OCI-LY1 (cell line): ENCODE results near the gene CX3CL1.

ENCODE experiments used
- H2AFZ ChIP-seq: fragments of 200-600 bp; sonication (generic), shearing (Covaris generic); 2 replicates; pipeline ENCODE4 v1.6.0; 2014; ENCODE audit warnings: antibody characterized with exemption, mild to moderate bottlenecking, low read length
- H3F3A ChIP-seq: fragments of 200-600 bp; sonication (generic), shearing (Covaris generic); 2 replicates; pipeline ENCODE4 v1.6.0; 2014; ENCODE audit warnings: mild to moderate bottlenecking, antibody characterized with exemption, low read length, moderate library complexity; ENCODE audit not compliant: insufficient read depth
- H3K27ac ChIP-seq: fragments of 200-600 bp; sonication (generic); 2 replicates; pipeline ENCODE4 v1.5.1; 2014; ENCODE audit warnings: low read length, mixed run types, mild to moderate bottlenecking, low read depth; ENCODE audit not compliant: poor library complexity, severe bottlenecking
- H3K27me3 ChIP-seq: fragments of 200-600 bp; sonication (generic); 2 replicates; pipeline ENCODE4 v1.6.0; 2014; ENCODE audit warnings: antibody characterized with exemption, mild to moderate bottlenecking, low read length, moderate library complexity; ENCODE audit not compliant: insufficient read depth
- H3K36me3 ChIP-seq: fragments of 200-600 bp; sonication (generic); 2 replicates; pipeline ENCODE4 v1.6.1; 2014; ENCODE audit warnings: mild to moderate bottlenecking, antibody characterized with exemption, low read length, moderate library complexity, mixed read lengths; ENCODE audit not compliant: insufficient read depth
- H3K4me1 ChIP-seq: fragments of 200-600 bp; sonication (generic); 2 replicates; pipeline ENCODE4 v1.5.1; 2014; ENCODE audit warnings: mild to moderate bottlenecking, low read length, moderate library complexity; ENCODE audit not compliant: insufficient read depth, severe bottlenecking
- H3K4me2 ChIP-seq: fragments of 200-600 bp; sonication (generic), shearing (Covaris generic); 2 replicates; pipeline ENCODE4 v1.6.1; 2014; ENCODE audit warnings: low read length
- H3K4me3 ChIP-seq: fragments of 200-600 bp; sonication (generic); 2 replicates; pipeline ENCODE4 v1.5.1; 2014; ENCODE audit warnings: low read length, low read depth, mild to moderate bottlenecking, mixed read lengths; ENCODE audit not compliant: poor library complexity, severe bottlenecking
- H3K79me2 ChIP-seq: fragments of 200-600 bp; shearing (Covaris generic); 2 replicates; pipeline ENCODE4 v1.6.1; 2016; ENCODE audit warnings: mixed run types, low read length, mixed read lengths; ENCODE audit not compliant: insufficient read depth
- H3K9ac ChIP-seq: fragments of 200-600 bp; sonication (generic), shearing (Covaris generic); 2 replicates; pipeline ENCODE4 v1.6.1; 2014; ENCODE audit warnings: mild to moderate bottlenecking, low read length, mixed read lengths
- H3K9me2 ChIP-seq: fragments of 200-600 bp; sonication (generic), shearing (Covaris generic); 2 replicates; pipeline ENCODE4 v1.6.1; 2014; ENCODE audit warnings: low read depth, mild to moderate bottlenecking, low read length, mixed read lengths
- H3K9me3 ChIP-seq: fragments of 200-600 bp; shearing (Covaris generic); 2 replicates; pipeline ENCODE4 v1.6.1; 2014; ENCODE audit warnings: low read length, mixed read lengths
- H4K20me1 ChIP-seq: fragments of 200-600 bp; sonication (generic), shearing (Covaris generic); 2 replicates; pipeline ENCODE4 v1.6.0; 2016; ENCODE audit warnings: mild to moderate bottlenecking, low read length; ENCODE audit not compliant: insufficient read depth
- EZH2 ChIP-seq: fragments of 200-600 bp; sonication (generic), shearing (Covaris generic); IDR thresholded peaks from 2 replicates; pipeline ENCODE4 v1.8.0; 2017; ENCODE audit warnings: borderline replicate concordance, mixed run types, mild to moderate bottlenecking, antibody characterized with exemption, low read length, moderate library complexity, mixed read lengths
- TF ChIP-seq, protein P1 (sequence below): fragments of 200-600 bp; sonication (generic), shearing (Covaris generic); IDR thresholded peaks from 2 replicates; pipeline ENCODE4 v1.5.1; 2017; ENCODE audit warnings: mild to moderate bottlenecking, antibody characterized with exemption, low read length, moderate library complexity, mixed read lengths

The CX3CL1 gene

GRCh38 chr16:57426356-57426755 lies 54.1 kb downstream of the CX3CL1 start:
- Histone ChIP-seq H3F3A (no peaks in the 10 kb centered on the region), H3K4me2 (no peak overlapping the region), H3K4me3 (no peak overlapping the region), H3K9ac (no peak overlapping the region), H4K20me1 (no peaks in the 10 kb centered on the region), H3K4me1 (peaks cover 5% of the 10 kb centered on the region), H3K79me2 (no peaks in the 10 kb centered on the region), H3K27ac (no peak overlapping the region), H3K36me3 (peaks cover 46% of the 10 kb centered on the region), H3K9me2 (no peaks in the 10 kb centered on the region), H3K9me3 (no peaks in the 10 kb centered on the region), H2AFZ (no peak overlapping the region), H3K27me3 (no peaks in the 10 kb centered on the region)
- TF ChIP-seq, protein P1, sequence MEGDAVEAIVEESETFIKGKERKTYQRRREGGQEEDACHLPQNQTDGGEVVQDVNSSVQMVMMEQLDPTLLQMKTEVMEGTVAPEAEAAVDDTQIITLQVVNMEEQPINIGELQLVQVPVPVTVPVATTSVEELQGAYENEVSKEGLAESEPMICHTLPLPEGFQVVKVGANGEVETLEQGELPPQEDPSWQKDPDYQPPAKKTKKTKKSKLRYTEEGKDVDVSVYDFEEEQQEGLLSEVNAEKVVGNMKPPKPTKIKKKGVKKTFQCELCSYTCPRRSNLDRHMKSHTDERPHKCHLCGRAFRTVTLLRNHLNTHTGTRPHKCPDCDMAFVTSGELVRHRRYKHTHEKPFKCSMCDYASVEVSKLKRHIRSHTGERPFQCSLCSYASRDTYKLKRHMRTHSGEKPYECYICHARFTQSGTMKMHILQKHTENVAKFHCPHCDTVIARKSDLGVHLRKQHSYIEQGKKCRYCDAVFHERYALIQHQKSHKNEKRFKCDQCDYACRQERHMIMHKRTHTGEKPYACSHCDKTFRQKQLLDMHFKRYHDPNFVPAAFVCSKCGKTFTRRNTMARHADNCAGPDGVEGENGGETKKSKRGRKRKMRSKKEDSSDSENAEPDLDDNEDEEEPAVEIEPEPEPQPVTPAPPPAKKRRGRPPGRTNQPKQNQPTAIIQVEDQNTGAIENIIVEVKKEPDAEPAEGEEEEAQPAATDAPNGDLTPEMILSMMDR = no peak
- no peak for TF ChIP-seq EZH2

- peaks cover 55% of the 10 kb centered on the region for H3K36me3 ChIP-seq
These were observed 55.0 kb downstream of the CX3CL1 start for GRCh38 chr16:57427307-57427706.

DNA sequence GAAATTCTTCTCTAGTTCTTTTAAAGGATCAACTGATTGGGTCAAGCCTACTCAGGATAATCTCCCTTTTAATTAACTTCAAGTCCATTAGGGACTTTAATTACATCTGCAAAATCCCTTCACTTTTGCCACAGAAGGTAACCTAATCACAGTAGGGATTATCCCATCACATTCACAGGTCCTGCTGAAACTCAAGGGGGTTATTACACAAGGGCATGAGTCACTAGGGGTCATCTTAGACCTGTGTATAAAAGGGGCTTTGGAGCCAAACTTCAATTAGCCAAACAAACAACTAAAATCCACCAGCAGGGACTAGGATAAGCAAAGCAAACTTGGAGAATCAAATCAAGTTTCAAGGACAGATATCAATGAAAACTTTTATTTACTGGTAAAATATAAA lies 55.5 kb downstream of the CX3CL1 start:
- Histone ChIP-seq H3K27me3 (no peaks in the 10 kb centered on the region), H2AFZ (no peak overlapping the region), H3K27ac (no peak overlapping the region), H3K4me2 (no peak overlapping the region), H4K20me1 (no peaks in the 10 kb centered on the region), H3K9me2 (no peaks in the 10 kb centered on the region), H3K9ac (no peak overlapping the region), H3K9me3 (no peaks in the 10 kb centered on the region), H3K4me1 (no peaks in the 10 kb centered on the region), H3K79me2 (no peaks in the 10 kb centered on the region), H3K36me3 (peaks cover 60% of the 10 kb centered on the region), H3F3A (no peaks in the 10 kb centered on the region), H3K4me3 (no peak overlapping the region)
- TF ChIP-seq EZH2 = no peak
- TF ChIP-seq, protein P1 = no peak

More at GRCh38 chr16:57427307-57427706, 55.0 kb downstream of the CX3CL1 start:
- Histone ChIP-seq H3K4me2 (no peak overlapping the region), H3K9me3 (no peaks in the 10 kb centered on the region), H3K79me2 (no peaks in the 10 kb centered on the region), H3K4me1 (peaks cover 3% of the 10 kb centered on the region), H3K9ac (no peak overlapping the region), H2AFZ (no peak overlapping the region), H3K27ac (no peak overlapping the region), H3K4me3 (no peak overlapping the region), H3K9me2 (no peaks in the 10 kb centered on the region), H4K20me1 (no peaks in the 10 kb centered on the region), H3F3A (no peaks in the 10 kb centered on the region), H3K27me3 (no peaks in the 10 kb centered on the region)
- no peak for TF ChIP-seq EZH2
- TF ChIP-seq, protein P1 = no peak
